HG02885 (cell line): ENCODE measurements around the gene C10orf105.
A peak's percentile ranks its signal among the peaks of the same experiment; 100 is the strongest.

Source experiments
- ATAC-seq: cut with Tn5 transposase; IDR thresholded peaks from one replicate; pipeline ENCODE4 v1.9.1; 2021; ENCODE audit warnings: mild to moderate bottlenecking; ENCODE audit not compliant: unreplicated experiment, poor library complexity

C10orf105 gene

GRCh38 chr10:71752391-71753090, 33.0 kb upstream of the C10orf105 start:
- no peak for ATAC-seq

- no peak for ATAC-seq
Measured at GRCh38 chr10:71751515-71752224, 32.1 kb upstream of the C10orf105 start.

DNA sequence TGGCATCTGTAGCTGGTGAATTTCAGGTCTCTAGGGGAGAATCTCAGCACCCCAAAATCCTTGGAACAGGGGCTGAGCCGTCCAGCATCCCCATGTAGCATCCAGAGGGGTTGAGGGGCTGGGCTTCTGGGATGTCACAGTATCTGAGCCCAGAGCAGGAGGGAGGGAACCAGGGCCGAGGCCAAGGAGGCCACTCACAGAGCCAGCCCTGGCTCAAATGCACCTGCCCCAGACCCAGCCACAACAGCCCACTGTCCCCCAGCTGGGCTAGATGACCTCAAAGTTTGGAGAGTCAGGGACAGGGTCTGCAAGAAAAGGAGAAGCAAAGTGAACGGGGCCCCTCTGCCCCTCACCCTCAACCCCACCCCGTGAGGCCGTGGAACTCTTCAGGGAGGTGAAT, 31.4 kb upstream of the C10orf105 start:
- ATAC-seq, result no peak

- ATAC-seq, result no peak
Measured at GRCh38 chr10:71750124-71750841, 30.7 kb upstream of the C10orf105 start.

- ATAC-seq, result no peak
Measured at GRCh38 chr10:71749396-71749795, 29.8 kb upstream of the C10orf105 start.

DNA sequence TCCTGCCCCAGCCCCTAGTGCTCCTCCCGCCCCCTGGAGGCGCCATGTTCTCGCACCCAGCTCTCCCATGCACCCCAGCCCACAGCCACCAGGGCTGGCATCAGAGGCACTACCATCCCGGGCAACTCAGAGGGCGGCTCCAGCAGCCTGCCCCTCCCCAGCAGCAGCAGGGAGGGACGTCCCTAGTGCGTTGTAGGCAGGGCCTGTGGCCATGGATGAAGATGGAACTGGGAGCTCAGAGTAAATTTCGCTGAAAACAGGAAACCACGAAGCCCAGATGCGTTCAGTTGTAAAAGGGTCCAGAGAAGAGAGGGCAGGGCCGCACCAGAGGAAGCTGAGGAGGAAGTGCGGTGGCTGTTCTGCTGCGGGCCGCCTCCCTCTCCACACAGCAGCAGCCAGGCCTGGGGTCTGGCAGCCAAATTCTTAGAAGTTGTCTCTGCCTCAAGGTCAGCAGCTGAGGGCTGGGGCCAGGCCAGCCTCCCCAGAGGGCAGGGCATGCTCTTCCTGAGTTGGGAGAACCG, 29.2 kb upstream of the C10orf105 start:
- ATAC-seq, result peak; percentile 60

GRCh38 chr10:71747551-71748523, 28.3 kb upstream of the C10orf105 start:
- ATAC-seq, result no peak

GRCh38 chr10:71747039-71747531, 27.5 kb upstream of the C10orf105 start:
- no peak for ATAC-seq

- ATAC-seq, result no peak
Measured at GRCh38 chr10:71746344-71747037, 26.9 kb upstream of the C10orf105 start.

GRCh38 chr10:71745664-71746250, 26.2 kb upstream of the C10orf105 start:
- no peak for ATAC-seq

DNA sequence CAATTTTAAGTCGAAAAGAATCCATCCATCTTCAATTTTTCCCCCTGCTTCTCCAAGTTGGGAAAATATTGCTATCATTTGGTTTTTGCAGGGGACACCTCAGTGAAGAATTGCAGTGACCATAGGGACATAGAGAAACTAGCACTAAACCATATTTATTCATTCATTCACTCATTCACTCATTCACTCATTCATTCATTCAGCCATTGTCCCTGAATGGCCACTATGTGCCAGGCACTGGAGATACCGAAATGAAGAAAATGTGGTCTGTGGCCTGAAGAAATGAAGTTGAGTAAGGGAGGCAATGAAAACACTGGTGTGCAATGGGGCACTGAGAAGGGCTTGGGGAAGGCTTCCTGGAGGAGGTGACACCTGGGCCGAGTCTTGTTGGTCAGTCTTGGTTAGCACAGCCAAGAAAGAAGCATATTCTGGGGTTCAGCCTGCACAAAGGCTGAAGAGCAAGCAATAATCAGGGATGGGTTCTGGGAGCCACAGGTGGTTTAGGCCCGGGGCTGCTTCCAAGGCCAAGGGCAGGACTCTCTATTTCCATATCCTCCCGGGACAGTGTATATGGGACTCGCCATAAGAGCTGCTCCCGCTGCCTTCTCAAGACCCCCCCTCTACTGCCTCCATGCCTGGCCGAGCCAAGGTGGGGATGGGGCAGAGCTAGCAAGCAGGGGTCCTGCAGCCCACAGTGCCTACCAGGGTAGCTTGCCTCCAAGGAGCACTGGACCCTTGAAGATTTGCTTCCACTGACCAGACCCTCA, 25.5 kb upstream of the C10orf105 start:
- no peak for ATAC-seq

DNA sequence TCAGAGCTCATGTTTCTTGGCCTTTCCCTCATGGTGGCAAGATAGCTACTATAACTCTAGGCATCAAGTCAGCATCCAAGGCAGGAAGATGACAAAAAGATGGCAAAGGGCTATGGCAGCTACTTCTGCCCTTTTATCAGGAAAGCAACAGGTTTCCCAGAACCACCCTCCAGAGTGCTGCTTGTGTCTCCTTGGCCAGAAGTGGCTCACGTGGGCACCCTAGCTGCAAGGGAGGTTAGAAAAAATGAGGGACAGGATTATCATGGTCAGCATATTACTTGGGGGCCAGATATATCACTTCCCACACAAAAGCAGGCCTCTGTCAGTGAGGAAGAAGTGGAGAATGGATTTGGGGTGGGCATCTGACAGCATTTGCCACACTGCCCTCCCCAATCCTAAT, 24.3 kb upstream of the C10orf105 start:
- no peak for ATAC-seq

- ATAC-seq, result no peak
Measured at GRCh38 chr10:71743089-71743838, 23.7 kb upstream of the C10orf105 start.

DNA sequence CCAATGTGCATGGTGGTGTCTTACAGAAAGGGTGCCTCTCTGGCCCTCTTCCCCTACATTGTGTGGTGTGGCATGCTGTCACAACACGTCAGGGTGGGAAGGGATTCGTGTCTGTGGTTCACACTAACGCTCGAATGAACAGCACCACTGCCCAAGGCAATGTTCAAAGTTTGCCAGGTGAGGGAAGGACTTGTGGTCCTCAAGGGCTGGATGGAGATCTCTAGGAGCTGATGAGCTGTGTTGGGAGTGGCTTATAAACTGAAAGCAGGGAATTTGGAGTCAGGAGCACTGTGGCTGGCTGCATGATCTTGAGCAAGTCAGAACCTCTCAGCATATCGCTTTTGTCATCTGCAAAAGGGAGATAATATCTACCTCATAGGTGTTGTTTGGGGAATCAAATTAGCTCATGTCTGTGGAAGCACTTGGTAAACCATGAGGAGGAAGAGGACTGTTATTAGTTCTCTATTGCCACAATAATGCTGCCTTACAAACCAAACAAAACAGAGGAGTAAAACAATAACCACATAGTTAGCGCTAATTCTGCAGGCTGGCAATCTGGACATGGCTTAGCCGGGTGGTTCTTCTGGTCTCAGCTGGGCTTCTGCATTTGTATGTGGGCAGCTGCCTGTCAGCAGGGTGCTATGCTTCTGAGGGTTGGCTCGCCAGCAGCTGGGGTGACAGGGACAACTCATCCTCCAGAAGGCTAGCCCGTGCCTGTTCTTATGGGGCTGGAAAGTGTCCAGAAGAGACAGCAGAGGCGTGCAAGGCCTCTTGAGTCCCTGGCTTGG, 22.9 kb upstream of the C10orf105 start:
- ATAC-seq, result no peak

DNA sequence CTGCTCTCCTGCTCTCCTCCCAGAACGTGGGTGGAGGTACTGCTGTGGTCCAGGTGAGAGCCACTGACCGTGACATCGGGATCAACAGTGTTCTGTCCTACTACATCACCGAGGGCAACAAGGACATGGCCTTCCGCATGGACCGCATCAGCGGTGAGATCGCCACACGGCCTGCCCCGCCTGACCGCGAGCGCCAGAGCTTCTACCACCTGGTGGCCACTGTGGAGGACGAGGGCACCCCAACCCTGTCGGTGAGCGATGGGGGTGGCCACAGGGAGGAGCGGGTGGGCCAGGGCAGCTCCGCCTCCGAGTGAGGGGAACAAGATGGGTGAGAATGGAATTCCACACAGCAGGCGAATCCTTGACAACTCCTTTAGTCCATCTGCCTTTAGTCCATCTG, 22.1 kb upstream of the C10orf105 start:
- ATAC-seq, result no peak

DNA sequence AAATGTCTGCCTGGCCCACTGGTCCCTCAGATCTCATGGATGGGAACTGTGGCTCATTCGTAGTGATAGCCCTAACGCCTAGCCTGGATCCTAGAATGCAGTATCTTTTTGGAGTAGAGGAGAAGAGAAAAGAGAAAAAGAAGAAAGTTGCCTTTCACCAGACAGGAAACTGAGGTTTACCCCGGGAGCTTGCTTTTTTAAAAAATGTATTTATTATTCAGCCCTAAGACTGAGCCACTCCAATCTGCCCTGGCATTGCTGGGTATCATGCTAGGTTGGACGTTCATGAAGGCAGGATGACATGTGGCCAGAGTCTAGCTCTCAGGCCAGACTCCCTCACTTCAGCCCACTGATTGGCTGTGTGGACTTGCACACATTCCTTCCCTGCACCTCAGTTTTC, 21.5 kb upstream of the C10orf105 start:
- ATAC-seq, result no peak
